ENCODE results near the gene ETHE1. TPM values are rescaled to one million over a fixed set of nuclear protein-coding genes. Genes with fewer than 3 reads are reported as not detected.

Gene ETHE1
- total RNA-seq, 1 donor from 2014 or later = 57.3 TPM

GRCh38 chr19:43504426-43505185 lies 22.4 kb downstream of the ETHE1 start, which contains the start of gene PHLDB3:
TSS of gene PHLDB3 (minus strand) at chr19:43504746. CDS start at chr19:43504118, 628 bp downstream.
- TF ChIP-seq, protein P1, sequence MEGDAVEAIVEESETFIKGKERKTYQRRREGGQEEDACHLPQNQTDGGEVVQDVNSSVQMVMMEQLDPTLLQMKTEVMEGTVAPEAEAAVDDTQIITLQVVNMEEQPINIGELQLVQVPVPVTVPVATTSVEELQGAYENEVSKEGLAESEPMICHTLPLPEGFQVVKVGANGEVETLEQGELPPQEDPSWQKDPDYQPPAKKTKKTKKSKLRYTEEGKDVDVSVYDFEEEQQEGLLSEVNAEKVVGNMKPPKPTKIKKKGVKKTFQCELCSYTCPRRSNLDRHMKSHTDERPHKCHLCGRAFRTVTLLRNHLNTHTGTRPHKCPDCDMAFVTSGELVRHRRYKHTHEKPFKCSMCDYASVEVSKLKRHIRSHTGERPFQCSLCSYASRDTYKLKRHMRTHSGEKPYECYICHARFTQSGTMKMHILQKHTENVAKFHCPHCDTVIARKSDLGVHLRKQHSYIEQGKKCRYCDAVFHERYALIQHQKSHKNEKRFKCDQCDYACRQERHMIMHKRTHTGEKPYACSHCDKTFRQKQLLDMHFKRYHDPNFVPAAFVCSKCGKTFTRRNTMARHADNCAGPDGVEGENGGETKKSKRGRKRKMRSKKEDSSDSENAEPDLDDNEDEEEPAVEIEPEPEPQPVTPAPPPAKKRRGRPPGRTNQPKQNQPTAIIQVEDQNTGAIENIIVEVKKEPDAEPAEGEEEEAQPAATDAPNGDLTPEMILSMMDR (conservative IDR thresholded peaks at IDR 0.05) = no peak
- peak; percentile 77 for DNase-seq (ENCODE audit: extremely low spot score, unreplicated experiment)
- peak within 1 kb of the TSS; percentile 97 for H3K27ac Mint-ChIP-seq

DNA sequence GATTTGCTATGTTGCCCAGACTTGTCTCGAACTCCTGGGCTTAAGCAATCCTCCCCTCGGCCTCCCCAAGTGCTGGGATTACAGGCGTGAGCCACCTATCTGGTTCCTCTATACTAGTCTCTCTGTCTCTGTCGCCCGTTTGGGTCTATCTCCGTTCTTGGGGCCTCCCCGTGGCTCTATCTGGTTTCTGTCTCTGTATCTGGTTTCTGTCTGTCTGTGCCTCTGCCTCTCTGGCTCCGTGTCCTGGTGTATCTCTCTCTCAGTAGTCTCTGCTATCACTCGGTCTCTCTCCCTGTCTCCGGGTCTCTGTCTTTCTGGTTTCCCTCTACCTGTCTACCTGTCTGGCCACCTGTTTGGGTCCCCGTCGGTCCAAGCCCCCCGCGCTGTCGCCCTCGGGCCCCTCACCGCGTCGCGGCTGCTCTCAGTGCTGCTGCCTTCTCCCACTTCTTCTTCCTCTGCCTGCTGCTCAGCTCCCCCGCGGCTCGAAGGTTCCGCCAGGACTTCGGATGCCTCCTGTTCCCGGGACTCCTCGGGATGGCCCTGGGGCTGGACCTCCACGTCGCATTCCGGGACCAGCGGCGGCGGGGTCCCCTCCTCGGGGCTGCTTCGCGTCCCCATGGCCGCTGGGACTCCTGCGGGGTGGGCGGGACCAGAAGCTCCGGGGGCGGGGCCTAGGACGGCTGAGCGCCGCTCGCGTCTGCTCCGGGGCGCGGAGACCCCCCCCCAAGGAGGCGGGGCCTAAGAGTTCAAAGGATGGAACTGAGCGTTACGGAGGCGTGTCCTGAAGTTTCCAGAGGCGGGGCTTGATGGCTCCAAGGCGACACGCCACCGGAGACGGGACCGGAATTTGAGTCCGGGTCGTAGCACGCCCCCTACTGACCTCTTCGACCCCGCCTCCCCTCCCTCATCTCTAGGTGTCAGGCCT lies 23.2 kb downstream of the ETHE1 start:
- H3K9me3 Mint-ChIP-seq = no peaks in the 10 kb centered on the region
- H3K27me3 Mint-ChIP-seq = no peaks in the 10 kb centered on the region
- TF ChIP-seq, protein P1 (conservative IDR thresholded peaks at IDR 0.05) = no peak
- H3K4me3 Mint-ChIP-seq = peak overlapping the region; percentile 99
- H3K4me1 Mint-ChIP-seq (ENCODE audit: unreplicated experiment) = peaks cover 30% of the 10 kb centered on the region
- peak overlapping the region; percentile 97 for H3K27ac Mint-ChIP-seq
- peaks cover 25% of the 10 kb centered on the region for H3K36me3 Mint-ChIP-seq
- peak; percentile 95 for DNase-seq (ENCODE audit: extremely low spot score, unreplicated experiment)

More at GRCh38 chr19:43504426-43505185, 22.4 kb downstream of the ETHE1 start, which contains the start of gene PHLDB3:
- H3K4me1 Mint-ChIP-seq (ENCODE audit: unreplicated experiment) = peaks cover 23% of the 10 kb centered on the region
- no peaks in the 10 kb centered on the region for H3K27me3 Mint-ChIP-seq
- peaks cover 20% of the 10 kb centered on the region for H3K36me3 Mint-ChIP-seq
- H3K9me3 Mint-ChIP-seq = no peaks in the 10 kb centered on the region
- H3K4me3 Mint-ChIP-seq = peak within 1 kb of the TSS; percentile 99

DNA sequence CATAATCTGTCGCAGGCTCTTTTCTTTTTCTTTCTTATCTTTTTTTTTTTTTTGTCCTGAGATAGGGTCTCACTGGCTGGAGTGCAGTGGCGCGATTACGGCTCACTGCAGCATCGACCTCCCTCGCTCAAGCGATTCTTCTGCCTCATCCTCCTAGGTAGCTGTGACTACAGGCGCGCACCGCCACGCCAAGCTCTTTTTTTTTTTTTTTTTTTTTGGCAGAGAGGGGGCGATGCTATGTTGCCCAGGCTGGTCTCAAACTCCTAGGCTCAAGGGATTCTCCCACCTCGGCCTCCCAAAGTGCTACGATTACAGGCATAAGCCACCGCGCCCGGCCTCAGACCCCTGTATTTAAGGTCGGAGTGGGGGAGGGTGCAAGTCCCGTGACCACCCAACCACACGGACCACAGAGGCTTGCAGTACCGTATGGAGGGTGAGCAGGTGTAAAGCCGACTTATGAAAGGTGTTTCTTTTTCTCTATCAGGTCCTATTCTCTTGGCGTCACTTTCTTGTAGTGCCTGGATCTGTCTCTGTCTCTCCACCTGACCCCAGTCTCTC lies 24.5 kb downstream of the ETHE1 start:
- no peaks in the 10 kb centered on the region for H3K9me3 Mint-ChIP-seq
- H3K4me1 Mint-ChIP-seq (ENCODE audit: unreplicated experiment) = peaks cover 34% of the 10 kb centered on the region
- H3K27ac Mint-ChIP-seq = peak overlapping the region; percentile 97
- H3K27me3 Mint-ChIP-seq = no peaks in the 10 kb centered on the region
- DNase-seq (ENCODE audit: extremely low spot score, unreplicated experiment) = no peak
- H3K36me3 Mint-ChIP-seq = peaks cover 23% of the 10 kb centered on the region
- TF ChIP-seq, protein P1 (conservative IDR thresholded peaks at IDR 0.05) = no peak
- H3K4me3 Mint-ChIP-seq = peak overlapping the region; percentile 99

DNA sequence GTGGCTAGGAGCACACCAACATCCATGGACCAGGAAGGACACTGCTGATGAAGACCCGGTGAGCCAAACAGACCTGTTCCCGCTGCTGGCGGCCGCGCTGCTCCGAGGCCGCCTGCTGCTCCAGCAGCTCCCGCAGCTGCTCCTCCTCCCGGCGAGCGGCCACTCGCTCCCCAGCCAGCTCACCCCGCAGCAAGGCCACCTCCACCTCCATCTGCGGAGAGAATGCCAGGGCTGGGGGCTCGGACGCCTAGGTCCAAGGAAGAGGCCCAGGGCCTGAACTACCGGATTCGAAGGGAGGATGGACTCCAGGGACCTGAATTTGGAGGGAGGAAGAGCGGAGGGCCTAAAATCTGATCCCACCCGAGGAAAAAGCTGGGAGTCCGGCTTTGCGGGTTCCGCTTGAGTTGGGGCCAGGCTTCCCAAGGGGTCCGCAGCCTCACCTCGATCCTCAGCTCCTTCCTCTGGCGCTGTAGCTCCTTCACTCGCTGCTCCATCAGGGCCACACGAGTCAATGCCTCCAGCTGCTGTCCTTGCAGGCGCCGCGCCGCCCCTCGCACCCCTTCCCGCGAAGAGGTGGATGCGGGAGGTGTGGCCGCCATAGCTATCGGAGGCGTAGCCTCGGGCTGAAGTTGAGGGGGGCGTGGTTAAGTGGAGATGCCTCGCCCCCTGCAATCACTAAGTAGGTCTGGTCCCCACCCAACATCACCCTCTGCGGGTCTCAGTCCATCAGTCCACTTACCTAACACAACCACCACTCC lies 25.2 kb downstream of the ETHE1 start:
- TF ChIP-seq, protein P1 (conservative IDR thresholded peaks at IDR 0.05) = no peak
- H3K4me3 Mint-ChIP-seq = peak overlapping the region; percentile 99
- no peak for DNase-seq (ENCODE audit: extremely low spot score, unreplicated experiment)
- H3K27me3 Mint-ChIP-seq = no peaks in the 10 kb centered on the region
- H3K36me3 Mint-ChIP-seq = peaks cover 25% of the 10 kb centered on the region
- H3K9me3 Mint-ChIP-seq = no peaks in the 10 kb centered on the region
- H3K27ac Mint-ChIP-seq = peak overlapping the region; percentile 46
- H3K4me1 Mint-ChIP-seq (ENCODE audit: unreplicated experiment) = peaks cover 35% of the 10 kb centered on the region

DNA sequence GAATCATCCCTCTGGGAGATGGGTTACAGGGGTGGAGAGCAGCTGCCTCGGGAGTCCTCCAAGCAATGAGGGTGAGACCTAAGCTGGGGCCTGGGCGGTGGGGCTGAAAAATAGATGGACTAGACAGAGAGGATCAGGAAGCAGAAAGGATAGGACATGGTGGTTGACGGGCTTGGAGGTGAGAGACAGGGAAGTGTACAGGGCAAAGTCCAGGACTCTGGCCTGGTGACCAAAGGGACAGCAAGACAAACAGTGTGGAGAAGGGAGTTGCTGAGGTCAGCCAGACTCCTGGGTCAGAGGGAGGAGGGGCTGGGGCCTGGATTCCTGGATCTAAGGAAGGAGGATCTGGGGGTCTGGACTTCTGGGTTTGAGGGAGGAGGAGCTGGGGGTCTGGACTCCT lies 28.0 kb downstream of the ETHE1 start:
- Mint-ChIP-seq H3K4me3 (peak overlapping the region; percentile 38), H3K27me3 (no peaks in the 10 kb centered on the region), H3K9me3 (no peaks in the 10 kb centered on the region), H3K4me1 (ENCODE audit: unreplicated experiment) (peaks cover 30% of the 10 kb centered on the region), H3K36me3 (peaks cover 33% of the 10 kb centered on the region), H3K27ac (peak overlapping the region; percentile 85)
- no peak for DNase-seq (ENCODE audit: extremely low spot score, unreplicated experiment)
- TF ChIP-seq, protein P1 (conservative IDR thresholded peaks at IDR 0.05) = no peak
